IMR-90 (cell line): Measurements from ENCODE around the gene COL27A1.

ENCODE experiments used
- BHLHE40 ChIP-seq: fragments of 150-350 bp; IDR thresholded peaks from 2 replicates; pipeline ENCODE4 v1.6.1; 2016; ENCODE audit warnings: mild to moderate bottlenecking, low read depth, low read length
- CEBPB ChIP-seq: IDR thresholded peaks from 2 replicates; pipeline ENCODE4 v1.6.1; 2012; ENCODE audit warnings: low read depth, low read length, improper control_type of control experiment
- FOS ChIP-seq: fragments of 150-350 bp; IDR thresholded peaks from 2 replicates; pipeline ENCODE4 v1.6.1; 2016; ENCODE audit warnings: low read depth, low read length
- MAFK ChIP-seq: IDR thresholded peaks from 2 replicates; pipeline ENCODE4 v1.6.1; 2012; ENCODE audit warnings: low read depth, low read length, improper control_type of control experiment
- MXI1 ChIP-seq: IDR thresholded peaks from 2 replicates; pipeline ENCODE4 v1.6.1; 2012; ENCODE audit warnings: low read depth, mild to moderate bottlenecking, low read length, moderate library complexity, borderline replicate concordance
- NFE2L2 ChIP-seq: fragments of 150-350 bp; IDR thresholded peaks from 2 replicates; pipeline ENCODE4 v1.6.1; 2016; ENCODE audit warnings: low read depth, mild to moderate bottlenecking, low read length
- POLR2A ChIP-seq: IDR thresholded peaks from 2 replicates; pipeline ENCODE4 v1.6.1; 2012; ENCODE audit warnings: mild to moderate bottlenecking, low read depth, low read length
- RAD21 ChIP-seq: IDR thresholded peaks from 2 replicates; pipeline ENCODE4 v1.6.1; 2012; ENCODE audit warnings: low read length, improper control_type of control experiment
- RCOR1 ChIP-seq: IDR thresholded peaks from 2 replicates; pipeline ENCODE4 v1.6.1; 2012; ENCODE audit warnings: mild to moderate bottlenecking, low read length, improper control_type of control experiment; ENCODE audit not compliant: insufficient replicate concordance
- SMC3 ChIP-seq: fragments of 150-350 bp; IDR thresholded peaks from 2 replicates; pipeline ENCODE4 v1.6.1; 2016; ENCODE audit warnings: low read depth, mild to moderate bottlenecking, antibody characterized with exemption, low read length, moderate library complexity
- TF ChIP-seq, protein P1 (sequence below): conservative IDR thresholded peaks from 2 replicates; pipeline ENCODE4 v1.5.1; 2012; ENCODE audit warnings: mild to moderate bottlenecking, low read depth, low read length, improper control_type of control experiment
- TF ChIP-seq, protein P2 (sequence below): fragments of 150-350 bp; IDR thresholded peaks from 2 replicates; pipeline ENCODE4 v1.6.1; 2017; ENCODE audit warnings: mild to moderate bottlenecking, antibody characterized with exemption, low read length, low read depth
- TF ChIP-seq, protein P3 (sequence below): fragments of 150-350 bp; IDR thresholded peaks from 2 replicates; pipeline ENCODE4 v1.6.1; 2016; ENCODE audit warnings: low read depth, mild to moderate bottlenecking, low read length, moderate library complexity, borderline replicate concordance

DNA sequence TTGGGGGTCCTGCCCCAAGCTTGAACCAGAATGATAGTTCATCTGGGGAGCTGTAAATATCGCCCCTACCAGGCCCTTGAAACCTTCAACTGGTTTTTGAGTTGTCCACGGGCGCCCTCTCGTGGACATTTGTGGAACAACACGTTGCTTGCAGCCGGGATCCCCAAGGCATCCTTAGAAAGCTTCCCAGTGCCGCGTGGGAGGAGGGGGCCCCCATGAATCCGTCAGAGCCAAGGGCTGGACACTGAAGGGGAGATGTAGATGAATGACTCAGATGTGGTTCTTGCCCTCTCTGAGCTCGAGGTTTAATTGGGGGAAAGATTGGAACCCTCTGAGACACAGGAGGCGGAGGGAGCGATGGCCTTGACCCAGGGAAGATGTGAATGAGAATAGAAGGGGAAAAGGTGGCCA is 135.7 kb downstream of the COL27A1 start:
- TF ChIP-seq CEBPB (no peak), RAD21 (peak; percentile 88), MAFK (no peak), BHLHE40 (no peak), POLR2A (no peak), NFE2L2 (no peak), RCOR1 (no peak), SMC3 (peak; percentile 95), MXI1 (no peak), FOS (0 out of 2 replicates have a peak, but pooled peaks have one; percentile 13)
- TF ChIP-seq, protein P1, sequence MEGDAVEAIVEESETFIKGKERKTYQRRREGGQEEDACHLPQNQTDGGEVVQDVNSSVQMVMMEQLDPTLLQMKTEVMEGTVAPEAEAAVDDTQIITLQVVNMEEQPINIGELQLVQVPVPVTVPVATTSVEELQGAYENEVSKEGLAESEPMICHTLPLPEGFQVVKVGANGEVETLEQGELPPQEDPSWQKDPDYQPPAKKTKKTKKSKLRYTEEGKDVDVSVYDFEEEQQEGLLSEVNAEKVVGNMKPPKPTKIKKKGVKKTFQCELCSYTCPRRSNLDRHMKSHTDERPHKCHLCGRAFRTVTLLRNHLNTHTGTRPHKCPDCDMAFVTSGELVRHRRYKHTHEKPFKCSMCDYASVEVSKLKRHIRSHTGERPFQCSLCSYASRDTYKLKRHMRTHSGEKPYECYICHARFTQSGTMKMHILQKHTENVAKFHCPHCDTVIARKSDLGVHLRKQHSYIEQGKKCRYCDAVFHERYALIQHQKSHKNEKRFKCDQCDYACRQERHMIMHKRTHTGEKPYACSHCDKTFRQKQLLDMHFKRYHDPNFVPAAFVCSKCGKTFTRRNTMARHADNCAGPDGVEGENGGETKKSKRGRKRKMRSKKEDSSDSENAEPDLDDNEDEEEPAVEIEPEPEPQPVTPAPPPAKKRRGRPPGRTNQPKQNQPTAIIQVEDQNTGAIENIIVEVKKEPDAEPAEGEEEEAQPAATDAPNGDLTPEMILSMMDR: peak; percentile 91
- TF ChIP-seq, protein P2, sequence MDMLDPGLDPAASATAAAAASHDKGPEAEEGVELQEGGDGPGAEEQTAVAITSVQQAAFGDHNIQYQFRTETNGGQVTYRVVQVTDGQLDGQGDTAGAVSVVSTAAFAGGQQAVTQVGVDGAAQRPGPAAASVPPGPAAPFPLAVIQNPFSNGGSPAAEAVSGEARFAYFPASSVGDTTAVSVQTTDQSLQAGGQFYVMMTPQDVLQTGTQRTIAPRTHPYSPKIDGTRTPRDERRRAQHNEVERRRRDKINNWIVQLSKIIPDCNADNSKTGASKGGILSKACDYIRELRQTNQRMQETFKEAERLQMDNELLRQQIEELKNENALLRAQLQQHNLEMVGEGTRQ: no peak
- TF ChIP-seq, protein P3, sequence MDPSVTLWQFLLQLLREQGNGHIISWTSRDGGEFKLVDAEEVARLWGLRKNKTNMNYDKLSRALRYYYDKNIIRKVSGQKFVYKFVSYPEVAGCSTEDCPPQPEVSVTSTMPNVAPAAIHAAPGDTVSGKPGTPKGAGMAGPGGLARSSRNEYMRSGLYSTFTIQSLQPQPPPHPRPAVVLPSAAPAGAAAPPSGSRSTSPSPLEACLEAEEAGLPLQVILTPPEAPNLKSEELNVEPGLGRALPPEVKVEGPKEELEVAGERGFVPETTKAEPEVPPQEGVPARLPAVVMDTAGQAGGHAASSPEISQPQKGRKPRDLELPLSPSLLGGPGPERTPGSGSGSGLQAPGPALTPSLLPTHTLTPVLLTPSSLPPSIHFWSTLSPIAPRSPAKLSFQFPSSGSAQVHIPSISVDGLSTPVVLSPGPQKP: no peak
